NCI-H2196 treated with DMSO at 0.1 percent for 48 hours (cell line): Measurements from ENCODE around the gene TC2N.
"Not testable (repeated sequence)": the region's sequence is repeated elsewhere in the genome, so short reads cannot be mapped to it uniquely, and the experiment has no call there.

ENCODE experiments used
- DNase-seq: peaks from one replicate; lab custom pipeline; 2025; ENCODE audit not compliant: unreplicated experiment; lab: John Stamatoyannopoulos, UW

Gene TC2N

DNA sequence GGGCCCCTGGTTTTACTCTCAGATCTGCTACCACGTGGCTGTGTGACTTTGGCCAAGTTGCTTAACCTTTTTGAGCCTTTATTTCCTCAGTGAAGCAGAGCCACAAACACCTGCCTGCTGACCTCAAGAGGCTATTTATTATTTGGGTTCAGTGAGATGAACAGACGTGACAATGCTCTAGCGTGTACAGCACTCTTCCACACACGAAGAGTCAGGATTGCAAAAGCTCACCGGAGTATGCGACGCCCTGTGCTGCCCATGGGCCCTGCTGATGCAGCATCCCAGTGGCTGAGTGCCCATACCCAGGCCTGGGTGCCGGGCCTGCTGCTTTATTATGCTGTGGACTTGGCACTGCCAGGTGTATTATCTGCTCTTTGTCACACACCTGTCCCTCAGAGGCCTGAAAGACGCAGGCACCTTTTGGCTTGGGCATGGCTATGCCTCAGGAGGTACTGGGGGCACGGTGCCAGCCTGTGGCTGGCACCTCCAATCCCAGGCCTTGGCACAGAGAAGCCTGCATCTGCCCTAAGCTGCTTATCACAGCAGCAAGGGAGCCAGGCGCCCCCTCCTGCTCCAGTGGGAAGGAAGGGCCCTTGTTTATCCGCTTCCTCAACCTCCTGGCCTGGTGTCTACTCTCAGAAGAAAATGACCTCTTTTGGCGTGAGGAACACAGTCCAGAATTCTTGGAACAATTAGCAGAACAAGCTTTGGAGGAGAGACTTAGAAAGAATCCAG is 22.3 kb upstream of the TC2N start:
- DNase-seq, result peak; percentile 50

DNA sequence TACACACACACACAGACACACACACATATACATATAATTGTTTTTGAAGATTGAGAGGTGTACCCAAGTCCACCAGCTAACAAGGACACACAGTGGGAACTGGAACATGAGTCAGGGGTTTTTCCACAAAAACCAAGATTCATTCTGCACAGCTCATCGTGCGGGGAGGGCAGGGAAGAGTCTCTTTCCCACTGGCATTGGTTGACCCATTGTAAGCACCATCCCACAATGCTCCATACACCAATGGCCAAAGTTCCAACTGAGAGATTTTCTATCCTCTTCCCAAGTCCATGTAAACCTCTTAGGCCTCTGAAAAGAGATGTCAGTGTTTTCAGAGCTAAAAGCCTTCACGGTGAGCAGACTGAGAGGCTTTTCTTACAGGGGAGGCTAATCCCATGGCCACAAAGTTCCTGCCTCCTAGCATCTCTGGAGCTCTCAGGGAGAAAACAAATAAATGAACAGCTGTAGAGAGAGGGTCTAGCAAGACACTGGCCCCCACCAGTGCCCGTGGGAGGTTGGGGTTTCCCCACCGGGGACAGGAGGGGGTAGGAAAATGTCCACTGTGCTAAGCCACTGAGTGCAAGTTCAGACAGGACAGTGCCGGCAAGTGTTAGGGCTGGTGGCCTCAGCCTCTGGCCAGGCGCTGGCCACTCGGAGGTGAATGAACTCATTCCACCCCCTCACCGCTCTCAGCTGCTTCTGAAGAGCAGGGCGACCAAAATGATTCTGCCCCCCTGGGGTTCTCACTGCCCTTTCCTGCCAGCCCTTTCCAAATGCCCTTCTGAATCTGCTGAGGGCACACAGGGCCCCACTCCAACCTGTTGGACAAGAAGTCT is 21.5 kb upstream of the TC2N start:
- DNase-seq, result no peak

DNA sequence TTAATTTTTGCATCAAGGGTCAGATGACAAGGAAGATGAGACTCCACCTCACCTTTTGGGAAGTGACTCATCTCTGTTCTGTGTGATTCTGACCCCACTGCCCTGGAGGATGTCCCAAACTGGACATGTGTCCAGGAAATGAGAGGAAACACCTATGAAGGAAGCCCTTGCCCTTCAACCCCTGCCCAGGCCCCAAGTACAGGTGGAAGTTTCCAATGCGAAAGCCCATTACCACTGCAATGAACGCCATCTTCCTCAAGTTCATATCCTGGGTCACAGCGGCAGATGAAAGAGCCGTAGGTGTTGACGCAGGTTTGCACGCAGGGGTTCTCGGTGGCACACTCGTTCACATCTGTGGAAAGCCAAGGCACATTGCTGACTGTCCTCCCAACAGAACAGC is 19.6 kb upstream of the TC2N start:
- DNase-seq, result no peak

DNA sequence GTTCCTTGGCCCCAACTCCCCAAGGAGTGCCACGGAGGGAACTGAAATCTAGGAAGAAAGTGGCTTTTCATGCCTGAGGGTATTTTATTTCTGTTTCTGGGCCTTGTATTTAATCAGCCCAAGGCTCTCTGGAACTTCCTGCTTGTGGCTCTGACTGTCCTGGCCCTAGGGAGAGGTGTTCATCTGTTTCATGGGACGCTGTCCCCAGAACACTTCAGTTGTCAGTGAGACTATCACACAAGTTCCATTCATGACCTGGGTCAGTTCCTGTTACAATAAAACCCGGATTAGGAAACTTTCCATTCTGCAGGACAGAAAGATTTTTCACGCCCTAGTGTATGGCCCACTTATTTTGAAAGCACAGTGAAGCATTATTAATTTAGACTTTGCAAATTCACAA is 18.5 kb upstream of the TC2N start:
- DNase-seq, result no peak

DNA sequence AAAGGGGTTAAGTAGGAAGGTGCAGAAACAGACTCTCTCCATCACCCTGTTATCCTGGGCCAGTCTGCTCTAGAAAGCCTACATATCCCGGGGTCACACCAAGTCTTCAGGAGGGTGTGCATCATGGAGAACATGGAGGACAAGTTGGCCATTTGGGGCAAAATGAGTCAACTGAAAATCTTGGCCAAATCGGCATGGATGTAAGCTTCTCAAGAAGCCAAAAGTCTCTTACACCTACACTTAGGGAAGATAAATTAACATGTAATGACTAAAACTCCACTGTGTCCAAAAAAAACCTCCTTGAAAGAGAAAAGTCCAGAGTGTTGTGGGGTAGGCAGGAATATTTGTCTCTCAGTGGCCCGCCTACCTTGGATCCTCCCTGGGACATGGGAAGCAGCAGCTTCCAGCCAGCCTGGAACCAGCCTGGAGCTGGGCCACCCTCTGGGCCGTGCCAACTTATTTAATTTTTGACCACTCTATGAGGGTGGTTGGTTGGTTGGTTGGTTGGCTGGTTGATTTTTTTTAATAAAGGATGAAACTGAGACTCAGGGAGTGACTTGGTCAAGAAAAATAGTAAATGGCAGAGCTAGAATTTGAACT is 17.9 kb upstream of the TC2N start:
- DNase-seq, result no peak

DNA sequence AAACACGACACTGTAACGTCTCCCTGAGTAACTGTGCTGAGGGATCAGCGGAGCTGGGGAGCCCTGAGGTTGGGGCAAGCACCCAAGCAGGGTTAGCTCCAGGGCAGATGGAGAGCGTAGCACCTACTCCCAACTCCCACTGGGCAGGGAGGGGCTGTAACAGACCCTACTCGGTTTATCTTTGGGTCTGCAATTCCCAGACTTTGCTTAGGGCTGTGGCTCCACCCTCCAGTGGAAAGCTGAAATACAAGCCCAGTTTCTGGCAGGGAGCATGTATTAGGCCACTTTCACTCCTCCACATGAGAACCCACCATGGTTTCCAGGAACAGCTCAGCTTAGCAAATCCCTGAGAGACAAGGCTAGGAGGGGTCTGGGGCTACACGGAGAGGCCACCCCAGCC is 17.3 kb upstream of the TC2N start:
- DNase-seq, result no peak

DNA sequence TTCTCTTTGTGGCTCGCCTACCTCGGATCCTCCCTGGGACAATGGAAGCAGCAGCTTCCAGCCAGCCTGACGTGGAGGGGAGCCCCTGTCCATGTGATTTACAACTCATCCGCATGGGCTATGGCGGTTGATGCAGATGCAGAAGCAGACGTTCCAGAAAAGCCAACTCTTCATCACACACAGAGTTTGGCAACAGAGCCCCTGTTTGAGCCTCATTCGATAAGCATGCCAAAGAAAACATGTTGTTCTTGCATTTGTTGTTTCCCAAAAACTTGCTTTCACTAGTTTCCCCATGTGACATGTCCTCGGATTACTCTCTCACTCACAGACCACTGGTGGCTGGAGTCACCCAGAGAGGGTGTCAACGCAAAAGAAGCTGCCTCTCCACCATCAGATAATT is 16.4 kb upstream of the TC2N start:
- no peak for DNase-seq

DNA sequence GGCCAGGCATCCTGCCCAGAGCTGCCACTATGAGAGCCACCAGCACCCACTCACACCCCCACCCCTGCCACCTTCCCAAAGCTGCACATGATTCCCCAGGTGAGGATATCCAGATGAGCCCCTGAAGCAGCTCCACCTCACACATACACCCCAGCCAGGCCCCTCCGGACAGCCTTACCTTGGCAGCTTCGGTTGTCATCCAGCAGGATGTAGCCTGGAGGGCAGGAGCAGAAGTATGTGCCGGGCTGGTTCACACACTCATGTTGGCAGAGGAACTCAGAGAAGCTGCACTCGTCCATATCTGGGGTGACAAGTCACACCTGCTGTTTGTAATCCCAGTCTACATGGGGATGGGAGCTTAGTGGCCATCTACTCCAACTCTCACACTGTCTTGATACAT is 15.4 kb upstream of the TC2N start:
- DNase-seq, result no peak

DNA sequence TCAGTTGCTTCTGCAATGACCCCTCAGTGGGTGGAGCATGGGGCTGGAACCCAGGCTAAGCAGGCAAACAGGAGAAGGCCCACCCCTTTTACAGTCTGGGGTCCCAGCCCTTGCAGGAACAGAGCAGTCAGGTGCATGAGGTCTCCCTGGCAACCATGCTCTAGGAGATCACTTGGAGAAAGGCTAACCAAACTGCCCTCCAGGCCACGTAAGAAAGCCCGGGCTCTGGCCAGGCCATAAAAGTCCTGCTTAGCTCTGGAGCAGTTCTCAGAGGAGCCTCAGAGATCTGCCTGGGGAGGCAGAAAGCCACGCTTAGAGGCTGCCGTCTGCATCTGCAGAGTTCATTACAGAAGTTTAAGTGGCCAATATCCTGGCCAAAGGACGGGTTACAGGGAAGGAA is 15.0 kb upstream of the TC2N start:
- DNase-seq, result no peak

DNA sequence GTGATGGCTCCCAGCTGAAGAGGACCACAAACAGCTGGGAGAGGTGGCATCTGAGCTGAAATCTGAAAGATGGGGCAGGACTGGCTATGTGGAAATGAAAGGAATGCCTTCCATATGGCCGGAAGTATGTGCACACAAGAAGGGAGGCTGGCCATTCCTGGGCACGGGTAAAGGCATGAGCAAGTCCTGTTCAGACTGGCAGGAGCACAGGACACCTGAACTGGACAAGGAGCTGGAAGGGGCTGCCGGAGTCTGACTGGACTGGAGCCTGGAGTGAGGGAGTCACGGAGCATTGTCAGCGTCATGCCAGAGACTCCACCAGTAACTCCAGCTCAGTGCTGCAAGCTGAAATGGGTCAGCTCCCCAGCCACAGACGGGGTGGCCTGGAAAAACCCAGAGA is 11.9 kb upstream of the TC2N start:
- no peak for DNase-seq

DNA sequence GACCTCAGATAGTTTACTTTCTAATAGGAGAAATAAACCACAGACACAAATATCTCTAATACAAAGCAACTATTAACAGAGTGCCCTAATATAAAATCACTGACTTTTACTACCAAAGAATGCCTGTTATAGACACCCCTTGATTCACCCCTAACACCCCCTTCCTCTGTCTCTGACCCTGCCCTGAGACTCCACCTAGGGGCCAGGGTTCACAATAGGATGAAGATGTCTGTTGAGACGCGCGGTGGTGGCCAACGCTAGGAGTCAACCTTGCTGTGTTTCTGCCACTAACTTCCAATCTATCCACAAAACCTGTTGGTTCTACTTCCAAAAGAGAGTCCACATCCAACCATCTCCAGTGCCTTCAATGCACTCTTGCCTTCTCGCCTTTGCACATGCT is 10.9 kb upstream of the TC2N start:
- no peak for DNase-seq

DNA sequence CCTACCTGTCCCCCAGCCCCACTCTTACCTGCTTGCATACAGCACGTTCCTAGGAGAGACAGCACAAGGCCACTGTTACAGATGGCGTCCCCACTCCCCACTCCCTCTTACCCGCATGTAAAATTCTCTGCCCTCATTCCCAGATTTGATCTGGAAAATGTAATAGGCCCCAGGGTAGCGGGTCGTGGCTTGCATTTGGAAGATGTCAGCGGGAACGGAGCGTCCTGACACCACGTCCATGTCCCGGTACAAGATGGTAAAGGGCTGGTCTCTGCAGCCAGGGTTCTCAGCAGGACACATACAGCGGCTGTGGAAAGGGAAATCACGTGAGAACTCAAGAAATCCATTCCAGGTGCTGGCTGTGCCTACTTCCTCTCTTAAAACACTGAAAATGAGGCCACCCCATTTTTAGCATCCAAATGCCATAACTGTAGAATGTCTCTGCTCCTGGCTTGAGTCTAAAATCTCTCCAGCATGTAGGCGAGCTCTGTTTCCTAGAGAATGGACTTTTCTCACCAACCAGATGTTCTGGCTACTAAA is 10.1 kb upstream of the TC2N start:
- DNase-seq, result no peak

DNA sequence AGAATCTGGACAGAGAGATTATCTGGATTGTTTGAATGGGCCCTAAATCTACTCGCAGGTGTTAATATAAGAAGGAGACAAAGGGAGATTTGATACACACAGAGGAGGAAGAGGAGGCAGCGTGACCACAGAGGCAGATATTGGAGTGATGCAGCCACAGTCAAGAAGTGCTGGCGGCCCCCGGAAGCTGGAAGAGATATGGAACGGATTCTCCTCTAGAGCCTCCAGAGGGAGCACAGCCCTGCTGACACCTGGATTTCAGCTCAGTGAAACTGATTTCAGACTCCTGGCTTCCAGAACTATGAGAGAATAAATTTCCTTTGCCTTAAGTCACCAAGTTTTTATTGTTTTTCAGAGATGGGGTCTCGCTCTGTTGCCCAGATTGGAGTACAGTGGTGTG is 9.2 kb upstream of the TC2N start:
- no peak for DNase-seq

DNA sequence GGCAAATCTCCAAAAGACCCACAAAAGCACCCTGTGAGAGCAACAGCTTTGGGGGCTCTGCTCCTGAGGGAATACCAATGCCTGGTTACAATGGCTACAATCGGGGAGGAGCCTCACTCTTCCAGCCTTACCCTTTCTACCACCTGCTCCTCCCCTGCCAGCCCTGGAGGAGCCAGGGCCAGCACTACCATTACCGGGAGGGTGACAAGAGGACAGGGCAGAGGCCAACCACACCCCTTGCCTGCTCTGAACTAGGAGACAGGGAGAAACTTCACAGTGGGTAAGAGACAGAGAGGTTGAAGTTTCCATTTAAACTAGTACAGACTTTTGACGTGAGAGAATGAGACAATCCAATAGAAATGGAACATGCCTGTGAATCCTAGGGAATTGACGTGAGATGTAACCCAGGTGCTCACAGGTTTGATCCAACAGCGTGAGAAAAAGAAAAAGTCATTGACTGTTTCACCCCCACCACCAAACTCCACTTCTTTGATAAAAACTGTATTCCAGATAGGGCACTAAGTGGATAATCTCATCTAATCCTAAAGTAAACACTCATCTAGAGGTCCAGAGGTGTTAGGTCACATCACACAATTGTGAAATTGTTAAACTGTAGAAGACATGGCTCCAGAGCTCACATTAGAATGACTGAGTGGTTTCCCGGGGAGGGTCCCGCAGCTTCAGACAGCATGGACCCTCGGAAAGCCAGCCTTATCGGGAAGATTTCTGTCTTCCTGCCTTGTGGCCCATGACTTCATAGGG is 8.4 kb upstream of the TC2N start:
- DNase-seq, result no peak

DNA sequence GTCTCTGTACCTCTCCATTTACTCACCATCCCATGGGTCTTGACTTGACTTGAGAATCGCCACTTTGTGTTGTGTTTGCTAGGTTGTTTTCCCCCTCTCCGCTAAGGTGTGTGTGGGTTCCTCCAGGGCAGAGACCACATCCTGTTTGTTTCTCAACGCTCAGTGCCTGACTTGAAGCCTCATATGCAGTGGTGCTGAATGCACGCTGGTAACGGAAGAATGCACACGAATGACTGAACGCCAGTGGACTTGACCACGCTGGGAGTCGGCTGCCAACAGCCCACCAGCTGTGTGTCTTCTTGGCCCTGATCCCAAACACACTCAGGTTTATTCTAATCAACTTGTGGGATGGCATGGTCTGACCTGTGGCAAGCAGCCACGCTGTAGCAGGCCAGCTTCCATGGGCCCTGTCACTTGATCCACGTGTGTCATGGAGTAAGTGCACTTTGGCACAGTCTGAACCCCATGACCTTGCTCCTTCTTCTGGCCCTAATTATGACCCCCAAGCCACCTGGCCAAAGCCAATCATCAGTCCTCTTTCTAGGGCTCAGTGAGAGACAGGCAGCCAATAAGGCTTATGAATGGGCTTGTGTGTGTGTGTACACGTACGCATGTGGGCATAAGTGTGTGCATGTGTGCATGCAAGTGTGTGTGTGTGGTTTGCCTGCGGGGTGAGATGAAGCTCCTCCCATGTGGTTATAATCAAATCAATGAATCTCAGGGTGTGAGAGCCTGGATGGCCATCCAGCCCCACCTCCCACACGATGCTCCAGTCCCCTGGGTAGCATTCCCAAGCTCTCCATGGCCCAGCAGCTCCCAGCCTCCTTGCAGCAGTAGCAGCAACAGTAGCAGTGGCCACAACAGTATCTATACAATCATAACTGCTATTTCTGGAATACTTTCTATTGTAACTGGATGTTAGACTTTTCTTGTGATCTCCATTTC is 6.4 kb upstream of the TC2N start:
- peak; percentile 46 for DNase-seq

DNA sequence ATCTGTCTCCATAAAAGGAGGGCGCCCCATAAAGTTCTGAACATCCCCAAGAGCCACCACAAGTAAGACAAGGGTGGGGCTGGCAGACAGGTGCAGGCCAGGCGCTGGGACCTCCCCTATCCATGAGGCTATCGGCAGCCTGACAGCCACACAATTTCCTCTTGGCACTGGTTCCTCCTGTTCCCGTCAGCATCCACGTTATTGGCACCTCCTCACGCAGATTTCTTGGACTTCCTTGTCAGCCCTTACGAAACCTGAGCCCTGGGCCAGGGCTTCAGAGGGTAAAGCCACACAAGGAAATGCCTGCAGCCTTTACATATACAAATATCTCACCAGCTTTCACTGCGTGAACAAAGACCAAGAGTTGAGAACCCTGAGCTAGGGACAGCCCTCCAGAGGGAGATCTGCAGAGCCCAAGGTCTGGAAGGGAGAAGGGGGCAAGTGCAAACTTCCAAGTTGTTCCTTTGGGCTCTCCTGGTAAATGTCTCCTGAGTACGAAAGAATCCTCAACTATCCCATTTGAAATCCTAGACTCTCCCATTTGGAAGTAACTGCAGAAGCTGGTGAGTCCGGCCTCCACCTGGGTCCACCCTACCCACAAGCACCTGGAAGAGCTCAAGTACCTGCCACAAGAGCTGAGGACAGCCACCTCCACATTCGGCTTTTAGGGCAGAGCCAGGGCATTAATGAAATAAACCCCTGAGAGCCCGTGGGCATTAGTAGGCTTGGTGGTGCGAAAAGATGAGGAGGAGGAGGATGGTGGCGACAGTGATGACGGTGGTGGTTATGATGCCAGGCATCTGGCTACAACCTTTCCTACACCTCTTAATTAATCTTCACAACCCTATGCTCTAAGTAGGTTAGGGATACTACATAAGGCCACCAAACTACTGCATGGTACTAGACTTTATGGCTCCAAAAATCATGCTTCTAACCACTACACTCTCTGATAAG is 5.5 kb upstream of the TC2N start:
- DNase-seq, result peak; percentile 56

DNA sequence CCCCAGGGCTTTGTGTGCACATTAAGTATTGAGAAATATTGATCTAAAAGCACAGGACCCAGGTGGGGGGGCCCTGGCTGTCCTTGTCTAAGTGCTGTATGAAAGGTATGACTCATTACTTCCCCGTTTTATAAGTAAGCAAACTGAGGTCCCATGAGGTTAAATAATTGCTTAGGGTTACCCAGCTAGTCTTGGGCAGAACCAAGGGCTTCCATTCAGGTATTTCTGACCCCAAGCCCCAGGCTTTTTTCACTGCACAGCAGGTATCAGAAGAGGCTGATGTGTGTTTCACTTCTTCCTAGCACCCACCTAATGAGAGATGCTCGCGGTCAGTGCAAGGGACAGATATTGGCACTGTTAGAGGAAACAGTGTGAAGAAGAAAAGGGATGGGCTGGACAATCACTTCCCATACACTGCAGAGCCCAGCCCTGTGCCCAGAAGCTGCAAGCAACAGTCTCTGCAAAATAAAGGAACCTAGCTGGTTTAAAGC is 4.7 kb upstream of the TC2N start:
- DNase-seq, result no peak

DNA sequence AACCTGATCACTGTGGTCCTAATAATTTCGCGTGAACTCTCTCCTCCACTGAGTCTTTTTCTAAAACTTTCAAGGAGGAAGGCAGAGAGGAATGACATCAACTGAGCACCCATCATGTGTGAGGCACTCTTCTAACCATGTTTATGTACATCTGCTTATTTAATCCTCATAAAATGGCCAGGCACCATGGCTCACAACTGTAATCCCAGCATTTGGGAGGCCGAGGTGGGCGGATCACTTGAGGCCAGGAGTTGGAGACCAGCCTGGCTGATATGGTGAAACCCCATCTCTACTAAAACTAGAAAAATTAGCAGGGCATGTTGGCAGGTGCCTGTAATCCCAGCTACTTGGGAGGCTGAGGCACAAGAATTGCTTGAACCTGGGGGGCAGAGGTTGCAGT is 4.1 kb upstream of the TC2N start:
- DNase-seq, result not testable (repeated sequence)

DNA sequence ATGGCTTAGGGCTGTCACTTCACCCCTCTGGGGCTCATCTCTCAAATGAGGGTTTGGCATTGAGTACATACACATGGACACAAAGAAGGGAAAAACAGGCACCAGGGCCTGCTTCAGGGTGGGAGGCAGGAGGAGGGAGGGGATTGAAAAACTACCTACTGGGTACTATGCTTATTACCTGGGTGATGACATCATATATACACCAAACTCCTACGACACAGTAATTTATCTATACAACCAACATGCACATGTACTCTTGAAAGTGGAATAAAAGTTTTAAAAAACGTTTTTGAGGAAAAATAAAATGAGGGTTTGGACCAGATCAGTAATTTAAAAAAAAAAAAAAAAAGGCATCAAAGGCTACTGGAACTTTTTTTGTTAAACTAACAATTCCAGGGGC is 3.6 kb upstream of the TC2N start:
- no peak for DNase-seq
